Activated naive CD4-positive, alpha-beta T cell treated with anti-CD3 and anti-CD28 coated beads, Interleukin-2, amount 50 U/mL, for 72 hours (primary cell): Measurements from ENCODE around the gene PCNX3. TPM values are rescaled to one million over a fixed set of nuclear protein-coding genes. Genes with fewer than 3 reads are reported as not detected.
"Not testable (repeated sequence)": the region's sequence is repeated elsewhere in the genome, so short reads cannot be mapped to it uniquely, and the experiment has no call there.

Experiments
- ATAC-seq, 2 donors: fragments of 150-1000 bp; cut with Tn5 transposase; 2 replicates each; pipeline ENCODE4 v1.10.0; 2021; ENCODE audit warnings: mild to moderate bottlenecking in 2 of 2, moderate library complexity in 2 of 2
- DNase-seq, 2 donors: peaks; one replicate each; pipeline ENCODE4 v3.0.0; 2021 to 2022; ENCODE audit warnings: low spot score in 2 of 2
- H3K27ac Mint-ChIP-seq, 2 donors: one replicate each; pipeline ENCODE4 v1.8.0; 2022; ENCODE audit warnings: mild to moderate bottlenecking in 2 of 2, mixed read lengths in 2 of 2
- H3K36me3 Mint-ChIP-seq, 2 donors: one replicate each; pipeline ENCODE4 v1.8.0; 2022; ENCODE audit warnings: mixed read lengths in 2 of 2
- H3K9me3 Mint-ChIP-seq, 2 donors: one replicate each; pipeline ENCODE4 v1.8.0; 2022; ENCODE audit warnings: mixed read lengths in 2 of 2
- total RNA-seq, 2 donors: library from RNA; stranded (reverse); gene quantifications; one replicate each; pipeline ENCODE4 v1.2.3, GENCODE V29; 2022

Gene PCNX3
- total RNA-seq, 2 donors from 2014 or later = 34.8 to 48.1 TPM

DNA sequence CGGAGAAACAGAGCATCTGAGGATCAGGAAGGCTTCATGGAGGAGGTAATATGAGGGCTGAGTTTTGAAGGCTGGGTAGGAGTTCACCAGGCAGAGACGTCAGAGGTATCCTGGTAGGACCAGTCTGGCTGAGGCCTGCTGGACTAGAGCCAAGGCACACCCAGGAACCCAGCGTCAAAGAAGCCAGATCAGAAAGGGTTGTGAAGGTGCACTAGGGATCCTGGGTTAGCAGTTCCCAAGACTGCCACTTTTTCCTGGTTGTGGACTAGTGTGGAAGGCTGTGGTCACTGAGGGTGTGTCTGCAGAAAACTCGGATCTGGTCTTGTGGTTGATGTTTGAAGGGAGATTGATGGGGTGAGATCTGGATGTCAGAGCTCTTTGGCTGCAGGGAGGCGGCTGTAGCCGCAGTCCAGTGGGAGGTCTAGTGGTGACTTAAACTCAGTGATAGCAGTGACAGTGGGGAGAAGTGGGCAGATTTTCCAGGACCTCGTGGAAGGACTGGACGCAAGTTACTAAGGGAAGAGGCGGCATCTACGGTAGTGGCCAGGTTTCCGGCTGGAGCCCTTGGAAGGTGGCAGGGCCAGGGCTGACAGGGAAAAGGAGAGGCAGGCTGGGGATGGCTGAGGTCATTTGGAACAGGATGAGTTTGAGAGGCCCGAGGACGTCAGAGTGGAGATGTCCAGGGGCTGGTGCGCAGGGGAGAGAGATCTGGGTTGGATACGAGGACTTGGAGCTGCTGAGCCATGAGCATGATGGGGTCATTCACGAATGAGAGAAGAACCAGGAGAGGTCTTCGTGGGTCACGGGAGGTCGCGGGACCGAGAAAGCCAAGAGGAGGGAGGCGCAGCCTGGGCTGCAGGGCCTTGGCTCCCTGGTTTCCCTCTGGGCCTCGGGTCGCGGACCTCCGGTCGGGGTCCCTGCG is 36.3 kb downstream of the PCNX3 start:
- DNase-seq = no peak
- peaks cover under 1 to 7% of the 10 kb centered on the region in 2 donors for H3K36me3 Mint-ChIP-seq
- H3K9me3 Mint-ChIP-seq = no peaks in the 10 kb centered on the region
- peak in 1 of 2 donors; percentile 12 for ATAC-seq
- H3K27ac Mint-ChIP-seq = peak overlapping the region; percentile 92 to 96

DNA sequence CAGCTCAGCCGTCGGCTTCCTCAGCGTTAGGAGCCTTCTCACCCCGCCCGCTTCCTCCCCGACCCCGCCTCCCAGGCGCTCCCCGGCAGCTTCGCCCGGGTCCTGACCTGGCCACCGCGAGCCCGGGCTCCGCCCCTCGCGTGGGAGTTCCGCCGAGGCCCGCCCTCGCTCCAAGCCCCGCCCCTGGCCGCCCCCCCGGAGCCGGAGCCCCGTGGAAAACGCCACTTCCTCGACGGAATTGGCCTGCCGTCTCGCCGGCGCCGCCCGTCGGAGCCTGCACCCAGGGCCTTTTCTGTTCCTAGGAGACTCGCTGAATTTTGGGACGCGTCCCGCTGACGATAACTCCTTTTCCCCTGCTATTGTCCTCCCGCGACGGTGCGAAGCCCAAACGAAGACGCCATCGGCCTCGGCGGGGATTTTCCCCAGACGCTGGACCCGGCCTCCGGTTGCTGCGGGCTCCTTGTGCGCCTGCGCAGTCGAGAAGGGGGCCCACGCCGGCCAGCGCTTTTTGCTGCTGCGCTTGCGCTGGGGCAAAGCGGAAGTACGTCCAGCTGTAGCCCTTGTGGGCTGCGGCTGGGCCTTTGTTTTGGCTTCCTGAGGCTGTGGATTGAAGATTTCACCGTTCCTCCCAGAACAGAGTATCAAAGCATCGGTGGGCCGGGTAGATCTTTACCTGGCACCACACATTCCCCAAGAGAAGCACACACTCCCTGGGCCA is 37.1 kb downstream of the PCNX3 start:
- H3K9me3 Mint-ChIP-seq = no peaks in the 10 kb centered on the region
- H3K27ac Mint-ChIP-seq = peak overlapping the region; percentile 96 to 98
- DNase-seq (peak; percentile 98), ATAC-seq (peak; percentile 82 to 88)
- peaks cover 9 to 12% of the 10 kb centered on the region in 2 donors for H3K36me3 Mint-ChIP-seq

DNA sequence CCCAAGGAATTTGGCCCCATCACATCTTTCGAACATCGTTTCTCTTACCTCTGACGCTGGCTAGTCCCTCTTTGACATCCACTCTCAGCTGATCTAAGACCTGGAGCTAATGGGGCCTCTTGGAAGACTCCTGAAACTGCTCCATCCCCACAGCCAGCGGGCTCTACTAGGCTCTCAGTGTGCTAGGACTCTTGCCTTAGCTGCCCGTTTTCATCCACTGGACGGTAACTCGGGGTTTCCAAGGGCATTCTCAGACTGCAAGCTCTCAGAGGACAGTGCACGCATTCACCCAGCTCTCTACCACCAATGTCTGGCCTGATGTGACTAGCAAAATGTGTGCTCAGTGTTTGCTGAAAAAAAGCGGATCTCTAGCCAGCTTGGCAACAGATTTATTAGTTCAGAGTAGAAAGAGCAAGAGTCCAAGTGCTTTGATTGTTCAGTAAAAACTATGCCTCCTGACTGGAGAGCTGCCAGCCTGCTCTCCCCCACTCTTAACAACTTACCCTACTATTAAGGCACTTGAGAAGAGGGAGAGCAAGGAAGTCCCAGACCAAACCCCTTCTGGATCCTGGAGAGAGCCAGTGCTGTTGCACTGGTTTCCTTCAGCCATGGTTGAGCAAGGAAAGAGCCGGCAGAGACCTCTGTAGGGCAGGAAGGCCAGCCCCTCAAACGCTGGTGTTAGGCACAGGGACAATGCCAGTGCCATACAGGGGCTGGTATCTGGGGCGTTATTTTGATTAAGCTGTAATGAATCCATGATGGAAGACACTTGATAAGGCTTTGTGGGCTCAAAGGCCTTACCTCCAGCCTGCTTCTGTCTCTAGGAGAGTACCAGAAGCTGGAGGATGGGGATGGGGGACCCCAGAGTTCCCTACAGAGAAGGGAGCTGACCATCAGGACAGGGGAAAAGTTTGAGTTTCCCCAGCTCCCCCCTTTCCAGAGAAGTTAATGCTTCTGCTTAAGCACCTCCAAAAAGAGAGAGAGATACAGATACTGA is 38.0 kb downstream of the PCNX3 start:
- H3K36me3 Mint-ChIP-seq = peaks cover 11 to 12% of the 10 kb centered on the region in 2 donors
- no peak for ATAC-seq
- peak overlapping the region; percentile 96 to 98 for H3K27ac Mint-ChIP-seq
- DNase-seq = no peak
- H3K9me3 Mint-ChIP-seq = no peaks in the 10 kb centered on the region

DNA sequence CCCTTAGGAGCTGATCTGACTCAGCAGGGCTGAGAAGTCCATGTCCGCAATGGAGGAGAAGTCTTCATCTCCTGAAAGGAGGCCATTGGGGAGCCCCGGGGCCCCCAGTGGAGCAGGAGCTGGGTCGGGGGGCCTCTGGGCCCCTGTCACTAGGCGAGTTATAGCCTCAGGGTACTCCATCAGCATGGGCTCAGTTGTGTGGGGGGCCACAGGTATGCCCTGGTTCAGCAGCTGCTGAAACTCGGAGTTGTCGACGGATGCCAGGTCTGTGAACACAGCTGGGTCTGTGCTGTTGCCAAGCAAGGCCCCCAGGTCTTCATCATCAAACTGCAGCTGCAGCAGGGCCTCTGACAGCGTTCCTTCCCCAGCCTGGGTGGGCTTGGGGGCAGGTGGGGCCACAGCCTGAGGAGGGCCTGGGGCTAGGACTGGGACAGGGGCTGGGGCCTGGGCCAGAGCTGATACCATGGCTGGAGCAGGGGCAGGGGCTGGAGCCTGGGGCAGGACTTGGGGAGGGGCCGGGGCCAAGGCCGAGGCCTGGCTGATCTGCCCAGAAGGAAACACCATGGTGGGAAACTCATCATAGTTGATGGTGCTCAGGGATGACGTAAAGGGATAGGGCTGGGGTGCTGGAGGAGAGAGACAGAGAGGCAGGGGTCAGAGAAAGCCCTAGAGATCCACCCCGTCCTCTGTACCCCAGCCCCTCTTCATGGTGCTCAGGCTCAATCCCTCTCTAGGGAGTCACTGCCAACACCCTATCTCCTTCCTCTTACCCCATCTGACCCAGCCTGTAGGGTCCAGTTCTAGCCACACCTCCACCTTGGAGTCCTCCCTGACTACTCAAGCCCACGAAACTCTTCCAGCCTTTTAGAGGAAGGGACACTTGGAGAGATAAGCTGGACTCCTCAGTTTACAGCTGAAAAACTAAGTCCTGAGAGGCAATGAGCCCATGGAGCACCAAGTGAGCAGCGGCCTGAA is 39.1 kb downstream of the PCNX3 start:
- DNase-seq (no peak), ATAC-seq (no peak)
- Mint-ChIP-seq H3K27ac (peak overlapping the region; percentile 2 to 96), H3K9me3 (no peaks in the 10 kb centered on the region), H3K36me3 (peaks cover 12 to 23% of the 10 kb centered on the region in 2 donors)

DNA sequence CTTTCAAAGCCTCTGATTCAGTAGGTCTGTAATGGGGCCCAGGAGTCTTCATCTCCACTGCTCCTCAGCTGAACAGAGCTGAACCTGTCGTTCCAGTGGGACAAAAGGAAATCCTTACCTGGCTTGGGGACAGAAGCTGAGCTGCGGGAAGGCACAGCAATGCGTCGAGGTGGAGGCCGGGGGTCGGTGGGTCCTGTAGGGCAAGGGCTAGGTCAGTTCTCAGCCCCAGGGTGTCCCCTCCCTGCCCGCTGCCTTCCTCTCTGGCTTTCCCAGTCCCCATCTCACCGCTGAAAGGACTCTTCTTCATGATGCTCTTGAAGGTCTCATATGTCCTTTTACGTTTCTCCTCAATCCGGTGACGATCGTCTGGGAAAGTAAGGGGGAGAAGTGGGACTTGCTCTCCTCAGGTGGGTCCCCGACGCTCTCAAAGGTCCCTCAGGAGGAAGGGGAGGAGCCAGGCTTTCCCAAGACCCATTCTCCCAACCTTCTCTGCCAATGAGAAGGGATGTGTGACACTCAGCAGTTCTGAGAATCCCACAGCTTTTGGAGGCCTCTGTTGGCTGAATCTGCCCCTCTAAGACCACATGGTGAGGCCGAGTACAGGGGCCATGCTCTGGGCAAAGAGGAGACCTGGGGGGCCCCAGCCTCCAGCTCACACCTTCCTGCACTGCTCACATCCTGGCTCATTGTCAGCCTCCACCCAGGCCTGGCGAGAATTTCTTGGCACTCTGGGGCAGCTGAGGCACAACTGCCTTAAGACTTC is 40.2 kb downstream of the PCNX3 start:
- peak overlapping the region; percentile 70 to 77 for H3K27ac Mint-ChIP-seq
- no peaks in the 10 kb centered on the region for H3K9me3 Mint-ChIP-seq
- ATAC-seq = no peak
- DNase-seq = no peak
- peaks cover 12 to 32% of the 10 kb centered on the region in 2 donors for H3K36me3 Mint-ChIP-seq

DNA sequence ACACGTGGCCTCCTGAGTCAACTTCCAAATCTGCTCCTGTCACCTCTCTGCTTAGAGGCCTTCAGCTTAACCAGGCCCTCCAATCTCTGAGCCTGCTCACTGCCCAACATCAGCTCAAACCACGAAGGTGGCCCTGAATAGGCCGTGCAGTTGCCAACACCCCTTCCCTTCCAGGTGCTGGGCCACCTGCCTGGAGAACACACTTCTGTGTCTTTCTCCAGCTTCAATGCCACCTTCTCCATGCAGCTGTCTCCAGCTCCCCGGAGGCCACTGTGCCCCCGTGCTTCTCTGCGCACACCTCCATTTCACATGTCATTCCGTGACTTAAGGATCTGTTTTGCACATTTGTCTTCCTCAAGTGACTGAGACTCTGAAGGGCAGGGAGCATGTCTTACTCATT is 41.9 kb downstream of the PCNX3 start:
- Mint-ChIP-seq H3K9me3 (no peaks in the 10 kb centered on the region), H3K36me3 (peaks cover 12 to 32% of the 10 kb centered on the region in 2 donors), H3K27ac (peak overlapping the region; percentile 69 to 77)
- DNase-seq = no peak
- ATAC-seq = no peak

DNA sequence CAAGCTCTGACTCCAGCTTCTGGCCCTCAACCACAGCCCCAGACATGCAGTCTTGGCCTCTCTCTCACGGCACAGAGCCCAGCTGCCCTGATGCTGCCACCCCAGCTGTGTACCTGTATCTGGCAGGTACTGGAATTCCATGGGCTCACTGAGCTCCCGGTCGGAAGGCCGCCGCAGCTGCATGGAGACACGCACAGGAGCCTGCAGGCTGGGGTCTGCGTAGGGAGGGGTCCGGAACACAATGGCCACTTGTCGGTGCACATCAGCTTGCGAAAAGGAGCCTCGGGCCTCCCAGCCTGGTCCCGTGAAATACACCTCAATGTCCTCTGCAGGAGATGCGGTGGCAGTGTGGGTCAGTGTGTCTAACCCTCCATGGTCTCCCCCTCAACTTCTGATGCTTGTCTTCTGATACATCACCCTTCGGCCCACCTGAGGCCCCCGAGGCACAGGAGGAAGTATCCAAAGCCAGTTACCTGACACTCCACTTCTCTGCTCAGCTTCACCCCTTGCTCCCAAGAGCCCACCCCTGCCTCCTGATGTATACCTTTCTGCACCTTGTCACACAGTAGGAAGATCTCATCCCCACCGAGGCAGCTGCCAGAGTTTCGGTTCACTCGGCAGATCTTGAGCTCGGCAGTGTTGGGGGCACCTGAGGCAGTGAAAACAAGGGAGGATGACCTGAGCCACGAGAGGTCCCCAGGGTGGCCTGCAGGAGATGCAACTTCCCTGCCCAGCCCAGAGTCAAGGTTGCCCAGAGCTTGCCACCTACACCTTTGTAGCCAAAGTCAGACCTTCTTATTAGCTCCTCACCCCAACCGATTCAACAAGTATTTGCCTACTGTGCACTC is 42.8 kb downstream of the PCNX3 start:
- peak overlapping the region; percentile 80 to 83 for H3K27ac Mint-ChIP-seq
- H3K36me3 Mint-ChIP-seq = peaks cover 12 to 32% of the 10 kb centered on the region in 2 donors
- no peak for ATAC-seq
- no peak for DNase-seq
- no peaks in the 10 kb centered on the region for H3K9me3 Mint-ChIP-seq

DNA sequence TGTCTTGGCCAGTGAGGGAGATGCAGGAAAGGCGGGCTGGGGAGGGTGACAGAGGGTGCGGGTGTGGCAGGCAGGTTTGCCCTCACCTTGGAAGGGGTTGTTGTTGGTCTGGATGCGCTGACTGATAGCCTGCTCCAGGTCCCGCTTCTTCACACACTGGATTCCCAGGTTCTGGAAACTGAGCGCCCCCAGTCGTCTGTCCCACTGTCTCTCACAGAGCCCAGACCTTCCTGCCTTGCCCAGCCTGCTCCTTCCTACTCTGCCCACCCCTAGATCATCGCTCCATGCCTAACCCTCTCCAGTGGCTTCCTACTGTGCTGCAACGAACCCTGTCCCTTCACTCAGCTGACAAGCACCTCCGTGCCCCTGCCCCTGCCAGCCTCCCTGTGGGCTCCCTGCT is 44.5 kb downstream of the PCNX3 start:
- Mint-ChIP-seq H3K9me3 (no peaks in the 10 kb centered on the region), H3K36me3 (peaks cover 12 to 32% of the 10 kb centered on the region in 2 donors), H3K27ac (peak overlapping the region; percentile 79 to 83)
- ATAC-seq (no peak), DNase-seq (no peak)

DNA sequence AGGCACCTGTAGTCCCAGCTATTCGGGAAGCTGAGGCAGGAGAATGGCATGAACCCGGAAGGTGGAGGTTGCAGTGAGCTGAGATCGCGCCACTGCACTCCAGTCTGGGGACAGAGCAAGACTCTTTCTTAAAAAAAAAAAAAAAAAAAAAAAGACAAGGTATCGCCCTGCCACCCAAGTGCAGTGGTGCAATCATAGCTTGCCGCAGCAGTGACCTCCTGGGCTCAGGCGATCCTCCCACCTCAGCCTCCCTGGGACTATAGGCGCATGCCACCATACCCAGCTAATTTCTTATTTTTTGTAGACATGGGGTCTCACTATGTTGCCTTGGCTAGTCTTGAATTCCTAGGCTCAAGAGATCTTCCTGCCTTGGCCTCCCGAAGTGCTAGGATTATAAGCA is 45.3 kb downstream of the PCNX3 start:
- H3K36me3 Mint-ChIP-seq = peaks cover 12 to 32% of the 10 kb centered on the region in 2 donors
- not testable (repeated sequence) for H3K9me3 Mint-ChIP-seq

DNA sequence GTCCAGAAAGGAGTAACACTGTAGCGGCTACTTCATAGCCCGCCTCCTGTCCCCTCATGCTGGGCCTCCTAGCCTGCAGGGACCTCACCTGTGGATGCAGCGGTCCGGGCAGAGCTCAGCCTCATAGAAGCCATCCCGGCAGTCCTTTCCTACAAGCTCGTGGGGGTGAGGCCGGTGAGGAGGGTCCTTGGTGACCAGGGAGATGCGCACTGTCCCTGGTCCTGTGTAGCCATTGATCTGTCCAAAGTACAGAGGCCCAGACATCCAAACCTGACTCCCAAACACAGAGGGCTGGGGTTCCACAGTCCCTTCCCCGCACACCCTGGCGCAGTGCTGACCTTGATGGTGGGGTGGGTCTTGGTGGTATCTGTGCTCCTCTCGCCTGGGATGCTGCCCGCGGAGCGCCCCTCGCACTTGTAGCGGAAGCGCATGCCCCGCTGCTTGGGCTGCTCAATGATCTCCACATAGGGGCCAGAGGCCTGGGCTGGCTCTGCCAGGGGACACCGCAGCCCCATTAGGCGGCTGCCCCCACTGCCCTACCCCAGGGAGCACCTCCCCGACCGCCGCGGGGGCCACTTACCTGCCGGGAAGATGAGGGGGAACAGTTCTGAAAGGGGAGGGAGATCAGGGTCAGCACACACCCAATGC is 46.1 kb downstream of the PCNX3 start:
- H3K36me3 Mint-ChIP-seq = peaks cover 6 to 32% of the 10 kb centered on the region in 2 donors
- no peak for ATAC-seq
- H3K27ac Mint-ChIP-seq = peak overlapping the region; percentile 79 to 82
- peak in 1 of 2 donors; percentile 61 for DNase-seq
- H3K9me3 Mint-ChIP-seq = no peaks in the 10 kb centered on the region

More for the DNA sequence above, 45.3 kb downstream of the PCNX3 start:
- ATAC-seq, DNase-seq: not testable (repeated sequence)
- peak overlapping the region; percentile 79 to 83 for H3K27ac Mint-ChIP-seq

DNA sequence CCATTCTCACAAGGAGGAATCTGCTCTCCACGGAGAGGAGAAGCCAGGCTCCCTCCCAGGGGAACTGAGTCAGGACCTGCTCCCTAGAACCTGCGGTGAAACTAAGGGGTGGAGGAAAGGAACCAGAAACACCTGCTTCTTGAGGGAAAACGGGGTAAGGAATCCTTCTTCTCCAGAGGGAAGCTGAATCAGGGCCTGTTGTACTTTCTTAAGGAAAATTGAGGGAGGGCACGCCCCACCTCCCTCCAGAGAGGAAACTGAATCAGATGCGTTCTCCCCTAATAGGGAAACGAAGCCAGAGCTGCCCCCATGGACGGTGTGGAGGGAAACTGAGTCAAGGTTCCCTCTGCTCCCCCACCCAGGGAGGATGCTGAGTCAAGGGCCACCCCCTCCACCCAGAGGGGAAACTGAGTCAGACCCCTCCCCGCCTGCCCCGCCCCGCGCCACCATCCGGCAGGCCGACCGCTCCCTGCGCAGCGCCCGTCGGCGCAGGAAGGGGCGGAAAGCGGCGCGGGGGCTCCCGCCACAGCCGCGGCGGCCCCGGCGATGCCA is 46.7 kb downstream of the PCNX3 start:
- ATAC-seq (peak in 1 of 2 donors; percentile 30), DNase-seq (no peak)
- Mint-ChIP-seq H3K9me3 (no peaks in the 10 kb centered on the region), H3K27ac (peak overlapping the region; percentile 79 to 82), H3K36me3 (peaks cover 4 to 27% of the 10 kb centered on the region in 2 donors)

DNA sequence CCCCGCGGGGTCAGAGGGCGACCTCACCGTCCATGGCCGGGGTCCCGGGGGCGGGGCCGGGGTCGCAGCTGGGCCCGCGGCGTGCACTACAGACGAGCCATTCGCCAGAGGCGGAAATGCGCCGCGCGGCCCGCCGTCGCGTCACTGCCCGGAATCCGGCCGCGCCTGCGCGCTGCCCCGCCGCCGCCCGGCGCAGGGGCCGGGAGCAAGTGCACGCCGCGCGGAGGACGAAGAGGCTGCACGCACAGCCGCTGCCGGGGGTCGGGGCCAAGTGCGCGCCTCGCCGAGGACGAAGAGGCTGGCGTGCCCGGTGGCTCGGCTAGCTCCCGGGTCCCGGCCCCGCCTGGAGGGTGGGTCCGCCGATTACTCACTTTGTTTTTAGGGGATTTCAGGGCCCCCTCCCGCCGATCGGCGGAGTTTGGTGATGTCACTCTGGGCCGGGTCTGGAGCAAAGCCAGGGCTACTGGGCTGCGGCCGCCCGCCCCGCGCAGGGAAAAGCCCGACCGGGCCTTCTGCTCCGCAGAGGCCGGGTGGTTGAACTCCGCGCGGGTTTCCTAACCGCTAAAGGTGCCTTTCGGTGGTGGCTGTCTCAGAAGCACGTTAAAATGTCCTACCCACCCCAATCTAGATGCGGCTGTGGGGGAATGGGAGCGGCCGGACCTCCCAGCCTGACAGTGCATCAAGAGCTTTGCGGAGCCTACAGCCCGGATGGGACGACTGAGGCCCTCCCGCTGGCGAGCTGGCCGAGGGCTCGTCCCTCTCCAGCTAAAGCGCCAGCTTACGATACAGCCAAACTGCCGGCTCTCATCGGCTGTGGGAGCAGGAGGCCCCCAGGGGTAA is 47.4 kb downstream of the PCNX3 start, which contains the start of gene RELA:
RELA (minus strand) TSS at position 118 of the 840 bp plus-strand sequence; CDS start at position 34, 84 bp downstream.
- H3K9me3 Mint-ChIP-seq = no peaks in the 10 kb centered on the region
- peak within 1 kb of the TSS; percentile 91 to 97 for H3K27ac Mint-ChIP-seq
- peak; percentile 93 to 94 for DNase-seq
- ATAC-seq = peak; percentile 79 to 91
- H3K36me3 Mint-ChIP-seq = peaks cover 0 to 24% of the 10 kb centered on the region in 2 donors
